ENCODE results near the gene NKAIN2. TPM values are rescaled to one million over a fixed set of nuclear protein-coding genes. Genes with fewer than 3 reads are reported as not detected.

Gene NKAIN2
- total and polyA plus RNA-seq, 2 donors (not counting 3 experiments of a cell fraction or from before 2014, with no cell fraction given), result 0.03 TPM; not detected in 1

DNA sequence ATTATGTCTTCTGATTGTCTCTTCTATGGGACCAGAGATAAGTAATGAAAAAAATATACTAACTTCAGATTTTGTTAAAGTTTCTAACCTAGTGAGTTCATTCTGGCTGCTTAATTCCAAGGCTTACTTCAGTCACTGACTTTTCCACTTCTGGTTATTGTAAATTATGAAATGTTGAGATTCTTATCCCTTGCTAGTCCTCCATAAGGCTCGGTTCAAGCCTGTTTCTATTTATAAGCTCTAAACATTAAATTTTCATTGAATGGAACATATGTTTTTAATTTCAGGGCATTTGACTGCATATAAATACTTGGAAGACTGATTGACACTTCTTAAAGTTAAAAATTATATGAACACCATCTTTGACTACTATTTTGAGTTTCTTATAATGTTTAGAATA is 23.6 kb upstream of the NKAIN2 start:
- Histone ChIP-seq H3K9me1 (replicated peaks; ENCODE audit: control insufficient read depth, extremely low read depth, insufficient read depth, low read length) (no peaks in the 10 kb centered on the region), H3K4me2 (ENCODE audit: insufficient read depth, low read length) (no peak overlapping the region), H3K4me1 (ENCODE audit: control insufficient read depth, extremely low read depth, insufficient read depth, low read length) (no peaks in the 10 kb centered on the region), H3K36me3 (ENCODE audit: control insufficient read depth in 2 of 2, extremely low read depth in 1 of 2, insufficient read depth in 2 of 2, low read length in 2 of 2) (no peaks in the 10 kb centered on the region), H3K79me2 (ENCODE audit: control insufficient read depth, insufficient read depth, low read length) (no peaks in the 10 kb centered on the region), H2AFZ (ENCODE audit: low read depth, low read length) (no peak overlapping the region), H3K9me3 (replicated peaks; ENCODE audit: control insufficient read depth, insufficient read depth, low read length) (no peaks in the 10 kb centered on the region), H3K27me3 (ENCODE audit: control insufficient read depth in 2 of 2, insufficient read depth in 2 of 2, low read length in 2 of 2) (no peaks in the 10 kb centered on the region), H3K9ac (replicated peaks; ENCODE audit: extremely low read depth, insufficient read depth, low read length) (no peak overlapping the region), H3K27ac (ENCODE audit: insufficient read depth, low read depth, low read length) (no peak overlapping the region), H3K4me3 (replicated peaks in 1 of 3; ENCODE audit: insufficient read depth in 1 of 3, low read depth in 1 of 3, low read length in 3 of 3) (no peak overlapping the region), H4K20me1 (replicated peaks; ENCODE audit: control insufficient read depth, extremely low read depth, insufficient read depth, low read length) (no peaks in the 10 kb centered on the region)
- POLR2A ChIA-PET, result no interaction called here
- no TSS peak for BruUV-seq (replicated peaks)
- FAIRE-seq (no peak), DNase-seq (ENCODE audit: low read depth, low spot score) (no peak)
- CTCF ChIA-PET, result interaction anchor here (1.0 to 2.2 kb wide), 2 partner anchors 1016 to 1075 kb away, joined by 3 to 7 read pairs; no protein-coding TSS in a partner anchor
- intact Hi-C loops (cut with micrococcal nuclease) (no loop called here), dilution Hi-C loops (cut with MboI; ENCODE audit: extremely low pct_ligation_motif_present, low sequenced_read_pairs) (no loop called here)
- TF ChIP-seq POLR2A (IDR thresholded peaks at IDR 0.05; ENCODE audit: low read depth, low read length) (no peak), EZH2 (IDR thresholded peaks at IDR 0.05; ENCODE audit: borderline replicate concordance, low read depth, low read length, severe bottlenecking) (no peak), GATA2 (IDR thresholded peaks at IDR 0.05; ENCODE audit: insufficient read depth, insufficient read length, low read depth, low read length) (no peak), MYC (IDR thresholded peaks at IDR 0.05; ENCODE audit: low read depth, low read length) (no peak), POLR2AphosphoS5 (IDR thresholded peaks at IDR 0.05; ENCODE audit: insufficient read depth, low read depth, low read length) (no peak), FOS (IDR thresholded peaks at IDR 0.05; ENCODE audit: borderline replicate concordance, insufficient read depth, low read length) (no peak), JUN (IDR thresholded peaks at IDR 0.05; ENCODE audit: borderline replicate concordance, insufficient read depth, insufficient read length, low read depth) (no peak)
- TF ChIP-seq, protein P1, sequence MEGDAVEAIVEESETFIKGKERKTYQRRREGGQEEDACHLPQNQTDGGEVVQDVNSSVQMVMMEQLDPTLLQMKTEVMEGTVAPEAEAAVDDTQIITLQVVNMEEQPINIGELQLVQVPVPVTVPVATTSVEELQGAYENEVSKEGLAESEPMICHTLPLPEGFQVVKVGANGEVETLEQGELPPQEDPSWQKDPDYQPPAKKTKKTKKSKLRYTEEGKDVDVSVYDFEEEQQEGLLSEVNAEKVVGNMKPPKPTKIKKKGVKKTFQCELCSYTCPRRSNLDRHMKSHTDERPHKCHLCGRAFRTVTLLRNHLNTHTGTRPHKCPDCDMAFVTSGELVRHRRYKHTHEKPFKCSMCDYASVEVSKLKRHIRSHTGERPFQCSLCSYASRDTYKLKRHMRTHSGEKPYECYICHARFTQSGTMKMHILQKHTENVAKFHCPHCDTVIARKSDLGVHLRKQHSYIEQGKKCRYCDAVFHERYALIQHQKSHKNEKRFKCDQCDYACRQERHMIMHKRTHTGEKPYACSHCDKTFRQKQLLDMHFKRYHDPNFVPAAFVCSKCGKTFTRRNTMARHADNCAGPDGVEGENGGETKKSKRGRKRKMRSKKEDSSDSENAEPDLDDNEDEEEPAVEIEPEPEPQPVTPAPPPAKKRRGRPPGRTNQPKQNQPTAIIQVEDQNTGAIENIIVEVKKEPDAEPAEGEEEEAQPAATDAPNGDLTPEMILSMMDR (IDR thresholded peaks at IDR 0.05; ENCODE audit: extremely low read depth in 1 of 2, insufficient read depth in 1 of 2, low read depth in 1 of 2, low read length in 2 of 2), result no peak
- TF ChIP-seq, protein P2, sequence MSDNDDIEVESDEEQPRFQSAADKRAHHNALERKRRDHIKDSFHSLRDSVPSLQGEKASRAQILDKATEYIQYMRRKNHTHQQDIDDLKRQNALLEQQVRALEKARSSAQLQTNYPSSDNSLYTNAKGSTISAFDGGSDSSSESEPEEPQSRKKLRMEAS (IDR thresholded peaks at IDR 0.05; ENCODE audit: insufficient read depth, insufficient read length), result no peak
